GM15510 (cell line): Measurements from ENCODE around the gene ADCY1.

Experiments
- POLR2A ChIP-seq: IDR thresholded peaks from 3 replicates; pipeline ENCODE4 v1.6.1; 2011; ENCODE audit warnings: borderline replicate concordance; ENCODE audit not compliant: insufficient read length; ENCODE audit errors: extremely low read depth

ADCY1 gene

GRCh38 chr7:45657890-45658715 lies 83.9 kb downstream of the ADCY1 start:
- no peak for TF ChIP-seq POLR2A

GRCh38 chr7:45658716-45659495 lies 84.7 kb downstream of the ADCY1 start:
- TF ChIP-seq POLR2A, result no peak

DNA sequence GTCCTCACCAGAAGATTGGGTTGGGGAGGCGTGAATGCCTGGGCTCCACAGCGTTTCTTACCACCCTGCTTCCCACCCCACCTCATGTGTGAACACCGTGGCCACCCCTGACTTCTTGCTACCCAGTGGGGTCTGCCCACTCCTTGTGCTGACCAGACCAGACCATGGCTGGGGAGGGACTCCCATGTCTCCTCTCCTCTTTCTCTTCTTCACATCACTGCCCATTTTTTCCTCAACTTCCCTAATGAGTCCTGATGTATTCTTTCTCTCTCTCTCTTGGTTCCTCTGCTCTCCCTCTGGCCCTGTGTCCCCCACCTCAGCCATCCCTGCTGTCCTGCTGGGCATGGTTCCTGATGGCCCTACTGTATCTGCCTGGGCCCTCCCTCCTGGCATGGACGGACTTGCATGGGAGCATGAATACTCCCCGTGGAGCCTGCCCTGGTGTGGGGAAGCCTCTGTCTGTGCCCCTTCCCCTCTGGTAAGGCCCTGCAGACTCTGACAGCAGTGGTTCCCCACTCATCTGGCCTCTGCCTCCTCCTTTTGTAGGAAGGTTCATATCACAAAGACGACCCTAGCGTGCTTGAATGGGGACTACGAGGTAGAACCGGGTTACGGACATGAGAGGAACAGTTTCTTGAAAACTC lies 85.5 kb downstream of the ADCY1 start:
- TF ChIP-seq POLR2A, result no peak

GRCh38 chr7:45660201-45660900 lies 86.2 kb downstream of the ADCY1 start:
- no peak for TF ChIP-seq POLR2A

DNA sequence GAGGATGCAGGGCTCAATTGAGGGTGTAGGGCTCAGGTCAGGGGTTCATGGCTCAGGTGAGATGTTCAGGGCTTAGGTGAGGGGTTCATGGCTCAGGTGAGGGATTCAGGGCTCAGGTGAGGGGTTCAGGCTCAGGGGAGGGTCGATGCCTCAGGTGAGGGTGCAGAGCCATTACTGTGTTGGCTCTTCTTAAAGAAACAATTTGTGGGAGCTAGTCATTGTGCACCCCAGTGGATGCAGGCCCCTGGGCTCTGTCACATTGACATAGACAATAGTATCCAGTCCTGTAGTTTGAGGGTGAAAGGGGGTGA lies 86.7 kb downstream of the ADCY1 start:
- TF ChIP-seq POLR2A, result no peak

- TF ChIP-seq POLR2A, result no peak
Measured at GRCh38 chr7:45661302-45661995, 87.3 kb downstream of the ADCY1 start.

DNA sequence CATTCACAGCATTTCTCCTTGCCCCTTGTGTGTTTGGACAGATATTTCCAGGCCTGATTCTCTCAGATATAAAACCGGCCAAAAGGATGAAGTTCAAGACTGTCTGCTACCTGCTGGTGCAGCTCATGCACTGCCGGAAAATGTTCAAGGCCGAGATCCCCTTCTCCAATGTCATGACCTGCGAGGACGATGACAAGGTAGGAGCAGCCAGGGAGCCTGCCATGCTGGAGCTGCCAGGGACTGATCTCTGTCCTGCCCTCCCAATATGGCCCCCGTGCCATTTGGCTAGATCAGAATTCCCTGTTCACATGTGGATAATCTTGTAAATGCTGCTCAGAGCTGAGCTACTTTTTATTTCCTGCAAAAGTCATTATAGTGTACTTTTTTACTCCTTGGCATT lies 87.8 kb downstream of the ADCY1 start:
- TF ChIP-seq POLR2A, result no peak

DNA sequence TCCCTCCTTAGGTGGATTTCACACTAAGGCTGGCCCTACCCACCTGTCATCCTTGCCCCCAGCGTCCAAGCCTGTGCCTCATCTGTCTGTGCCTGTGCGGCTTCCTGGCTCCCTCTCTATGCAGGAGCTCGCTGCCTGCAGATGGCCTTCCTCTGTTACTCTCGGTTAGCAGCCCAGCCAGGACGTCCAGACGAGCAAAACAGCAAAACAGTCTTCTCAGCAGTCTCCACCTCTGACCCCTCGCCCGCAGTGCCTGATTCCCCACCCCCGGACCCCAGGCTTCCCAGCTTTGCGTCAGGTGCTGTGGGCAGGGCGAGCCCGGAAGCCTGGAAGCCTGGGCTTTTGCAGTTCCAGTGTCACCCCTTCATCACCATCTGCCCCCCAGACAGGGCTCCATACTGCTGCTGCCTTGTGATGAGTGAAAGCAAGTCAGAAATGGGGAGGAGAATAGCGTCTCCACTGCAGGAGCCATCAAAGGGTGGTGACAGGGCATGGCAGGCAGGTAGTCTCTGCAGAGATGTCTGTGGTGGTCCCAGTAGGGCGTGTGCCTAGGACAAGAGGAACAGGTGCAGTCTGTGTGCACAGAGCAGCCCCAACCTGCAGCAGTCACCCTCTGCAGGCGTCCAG lies 88.5 kb downstream of the ADCY1 start:
- TF ChIP-seq POLR2A, result no peak

DNA sequence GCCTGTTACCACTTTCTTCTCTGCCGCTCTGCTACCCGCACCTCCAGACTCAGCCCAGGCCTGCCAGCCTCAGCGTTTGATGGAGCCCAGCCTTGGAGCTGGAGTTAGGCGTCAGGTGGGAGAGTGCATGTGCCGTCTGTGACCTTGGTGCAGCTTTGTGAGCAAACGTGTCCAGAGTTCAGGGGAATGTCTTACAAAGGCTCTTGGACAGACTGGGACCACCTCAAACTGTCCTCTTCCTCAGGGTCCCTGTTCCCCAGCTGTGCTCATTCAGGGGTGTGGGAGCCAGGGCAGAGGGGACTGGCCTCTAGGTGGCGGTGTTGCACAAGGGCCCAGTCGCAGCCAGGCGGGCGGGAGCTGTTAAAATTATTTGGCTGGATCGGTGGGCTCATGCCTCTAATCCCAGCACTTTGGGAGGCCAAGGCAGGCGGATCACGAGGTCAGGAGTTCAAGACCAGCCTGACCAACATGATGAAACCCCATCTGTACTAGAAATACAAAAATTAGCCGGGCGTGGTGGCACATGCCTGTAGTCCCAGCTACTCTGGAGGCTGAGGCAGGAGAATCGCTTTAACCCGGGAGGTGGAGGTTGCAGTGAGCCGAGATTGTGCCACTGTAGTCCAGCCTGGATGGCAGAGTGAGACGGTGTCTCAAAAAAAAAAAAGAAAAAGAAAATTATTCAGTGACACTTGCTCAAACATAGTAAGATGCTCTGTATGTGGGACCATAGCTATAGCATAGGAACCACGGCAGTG lies 89.2 kb downstream of the ADCY1 start:
- no peak for TF ChIP-seq POLR2A

- TF ChIP-seq POLR2A, result no peak
Measured at GRCh38 chr7:45663965-45664633, 89.9 kb downstream of the ADCY1 start.

DNA sequence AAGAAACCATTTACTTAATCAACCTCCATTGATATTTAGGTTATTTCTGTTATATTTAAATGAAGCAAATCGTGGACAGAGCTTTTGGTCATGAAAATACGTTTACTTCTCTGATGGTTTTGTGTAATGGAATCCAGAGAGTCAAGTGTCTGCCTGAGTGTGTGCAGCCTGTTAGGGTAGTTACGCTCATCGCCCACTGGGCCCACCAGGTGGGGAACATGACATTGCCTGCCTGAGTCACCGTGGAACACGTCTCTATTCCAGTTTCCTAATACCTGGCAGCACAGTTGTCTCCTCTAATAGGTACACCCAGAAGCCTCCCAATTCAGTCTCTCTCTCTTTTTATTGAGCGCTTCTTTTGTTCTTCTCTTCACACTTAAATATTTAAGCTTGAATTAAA lies 91.0 kb downstream of the ADCY1 start:
- TF ChIP-seq POLR2A, result no peak

DNA sequence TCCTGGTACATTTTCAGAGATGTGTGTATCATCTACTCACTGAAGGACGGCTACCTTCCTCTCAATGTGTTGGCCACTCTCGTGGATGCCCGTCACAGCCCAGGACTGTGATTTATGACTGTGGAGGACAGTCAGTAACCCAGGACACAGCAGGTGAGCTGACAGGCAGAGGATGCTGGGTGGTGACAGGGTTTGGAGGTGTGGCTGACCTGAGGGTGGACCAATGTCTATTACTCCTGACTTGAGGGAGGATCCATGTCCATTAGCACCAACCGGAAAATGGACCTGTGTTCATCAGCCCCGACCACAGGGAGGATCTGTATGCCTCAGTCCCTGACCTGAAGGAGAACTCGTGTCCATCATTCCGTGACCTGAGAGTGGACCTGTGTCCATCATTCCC lies 96.1 kb downstream of the ADCY1 start:
- no peak for TF ChIP-seq POLR2A

- no peak for TF ChIP-seq POLR2A
Measured at GRCh38 chr7:45670717-45671116, 96.5 kb downstream of the ADCY1 start.
